ENCODE measurements around the gene DPP8.
"Not testable (repeated sequence)": the region's sequence is repeated elsewhere in the genome, so short reads cannot be mapped to it uniquely, and the experiment has no call there.

The DPP8 gene

DNA sequence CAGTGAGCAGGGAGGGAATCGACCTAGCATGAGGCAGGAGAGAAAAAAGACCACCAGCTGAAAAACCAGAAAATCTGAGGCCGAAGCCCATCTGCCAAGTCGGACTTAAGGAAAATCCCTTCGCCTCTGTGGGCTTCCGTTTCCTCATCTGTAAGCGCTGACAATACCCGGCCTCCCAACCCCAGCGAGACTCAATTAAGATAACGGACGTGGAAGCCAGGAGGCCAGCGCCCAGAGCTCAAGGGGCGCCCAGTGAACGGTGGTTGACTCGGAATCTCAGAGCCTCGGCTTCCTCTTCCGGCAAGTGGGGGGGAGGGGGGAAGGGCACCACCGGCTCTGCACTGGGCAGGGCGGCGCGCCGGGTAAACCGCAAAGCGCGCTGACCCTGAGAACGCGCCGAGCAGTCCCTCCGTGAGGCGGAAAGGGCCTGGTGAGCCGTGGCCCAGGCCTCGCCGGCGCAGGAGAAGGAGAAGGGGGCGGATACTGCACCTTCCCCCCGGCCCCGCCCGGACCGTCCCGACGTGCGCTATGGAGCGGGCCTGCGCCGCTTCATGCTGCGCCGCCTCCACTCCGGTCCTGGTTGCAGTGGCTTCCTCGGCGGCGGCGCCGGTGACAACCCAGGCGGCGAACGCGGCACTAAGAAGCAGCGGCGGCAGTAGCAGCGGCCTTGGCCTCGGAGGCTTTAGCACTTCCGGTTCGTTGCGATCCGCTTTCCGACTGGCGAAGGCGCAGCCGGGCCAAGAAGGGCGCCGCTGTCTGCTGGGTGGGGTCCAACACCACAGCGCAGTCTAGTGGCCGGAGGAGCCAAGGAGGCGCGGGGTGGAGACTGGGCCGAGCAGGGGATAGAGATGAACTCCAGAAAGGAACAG lies at the start of gene DPP8:
DPP8 (minus strand) TSS at position 693 of the 869 bp plus-strand sequence. CDS start 5,136 bp downstream, outside the sequence.
- peak; percentile 97 for DNase-seq

DNA sequence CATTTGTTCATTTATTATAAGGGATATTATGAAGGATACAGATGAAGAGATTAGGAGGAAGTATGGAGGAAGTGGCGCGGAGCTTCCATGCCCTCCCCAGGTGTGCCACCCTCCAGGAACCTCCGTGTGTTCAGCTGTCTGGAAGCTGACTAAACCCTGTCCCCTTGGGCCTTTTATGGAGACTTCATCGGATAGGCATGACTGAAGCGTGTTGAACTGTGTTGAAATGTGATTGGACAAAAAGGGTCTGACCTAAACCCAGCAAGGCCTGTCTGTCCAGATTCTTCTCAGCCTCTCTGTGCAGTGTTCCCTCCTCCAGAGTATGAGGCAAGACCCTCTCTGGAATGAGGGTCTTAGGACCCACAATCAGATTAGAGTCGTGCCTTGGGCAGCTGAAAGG lies 44.4 kb upstream of the DPP8 start:
- DNase-seq, result no peak

DNA sequence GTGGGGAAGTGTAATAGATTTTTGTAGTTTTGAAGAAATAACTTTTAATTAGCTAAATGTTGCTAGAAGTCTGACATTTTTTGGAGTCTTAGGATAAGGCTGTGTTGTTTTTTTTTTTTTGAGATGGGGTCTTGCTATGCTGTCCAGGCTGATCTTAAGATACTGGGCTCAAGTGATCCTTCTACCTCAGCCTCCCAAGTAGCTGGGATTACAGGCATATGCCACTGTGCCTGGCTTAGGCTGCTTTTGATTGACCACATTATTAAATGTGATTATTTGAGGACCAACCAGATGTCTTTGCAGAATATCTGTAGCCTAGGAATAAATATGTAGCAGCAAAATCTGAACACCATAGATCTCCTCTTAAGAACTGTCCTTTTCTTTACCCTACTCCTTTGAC lies 42.5 kb upstream of the DPP8 start:
- DNase-seq, result no peak

DNA sequence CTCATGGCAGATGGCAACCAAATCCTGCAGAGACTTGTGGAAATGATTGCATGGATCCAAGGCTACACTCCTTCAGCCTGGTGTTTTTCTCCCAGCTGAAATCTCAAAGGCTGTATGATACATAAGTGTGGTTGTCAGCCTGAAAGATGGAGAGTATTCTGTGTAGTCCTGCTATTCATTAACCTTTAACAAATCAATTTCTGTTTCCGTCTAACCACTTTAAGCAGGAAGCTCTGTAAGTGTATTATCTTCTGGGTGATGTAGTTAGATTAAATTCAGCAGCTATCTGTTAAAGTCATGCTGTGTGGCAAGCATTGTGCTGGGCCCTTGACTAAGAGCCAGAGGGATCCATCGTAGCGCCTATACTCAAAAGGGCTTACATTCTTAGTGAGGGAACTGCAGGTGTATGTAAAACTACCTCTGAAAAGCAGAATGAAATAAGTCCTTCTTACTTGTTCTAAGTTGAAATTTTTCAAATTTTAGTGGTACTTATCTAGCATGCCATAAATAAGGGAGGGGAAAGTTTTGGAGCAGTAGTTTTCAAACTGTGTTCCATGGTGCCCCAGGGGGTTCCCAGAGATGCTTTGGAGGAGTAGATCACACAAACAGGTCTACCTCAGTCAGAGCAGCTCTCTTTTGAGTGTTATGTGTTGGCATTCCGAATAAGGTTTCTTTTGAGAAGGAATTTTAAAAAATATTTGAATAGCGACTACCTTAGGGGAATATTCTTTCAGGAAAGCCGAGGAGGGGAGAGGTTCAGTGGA lies 41.7 kb upstream of the DPP8 start:
- DNase-seq, result no peak

DNA sequence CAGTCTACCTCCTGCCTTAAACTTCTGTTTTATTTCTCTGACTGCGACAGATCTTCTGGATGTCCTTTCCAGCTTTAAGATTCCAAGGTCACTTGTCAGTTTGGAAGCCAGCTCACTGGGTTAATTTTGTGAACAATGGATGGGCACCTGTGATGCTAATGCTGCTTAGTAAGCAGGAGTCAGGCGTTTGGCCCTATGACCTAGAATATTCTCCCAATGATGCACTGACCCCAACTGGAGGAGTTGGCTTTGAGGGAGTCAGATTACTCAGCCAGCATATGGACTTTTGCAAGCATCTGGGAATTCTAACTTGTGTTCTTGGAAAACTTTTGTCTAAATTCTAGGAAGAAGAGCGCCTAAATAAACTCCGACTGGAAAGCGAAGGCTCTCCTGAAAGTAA lies 40.8 kb upstream of the DPP8 start:
- no peak for DNase-seq

DNA sequence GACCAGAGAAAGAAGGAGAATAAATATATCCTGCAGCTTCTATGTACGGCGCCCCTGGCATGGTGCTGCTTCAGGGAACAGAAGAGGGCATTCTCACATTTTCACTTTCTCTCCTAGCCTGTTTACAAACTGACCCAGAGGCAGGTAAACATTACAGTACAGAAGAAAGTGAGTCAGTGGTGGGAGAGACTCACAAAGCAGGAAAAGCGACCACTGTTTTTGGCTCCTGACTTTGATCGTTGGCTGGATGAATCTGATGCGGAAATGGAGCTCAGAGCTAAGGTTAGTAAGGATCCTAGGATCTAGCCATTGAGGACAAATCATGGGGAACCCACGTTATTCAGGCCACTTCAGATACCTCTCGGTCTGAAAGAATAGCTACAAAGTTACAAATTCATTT lies 39.1 kb upstream of the DPP8 start:
- DNase-seq, result no peak

DNA sequence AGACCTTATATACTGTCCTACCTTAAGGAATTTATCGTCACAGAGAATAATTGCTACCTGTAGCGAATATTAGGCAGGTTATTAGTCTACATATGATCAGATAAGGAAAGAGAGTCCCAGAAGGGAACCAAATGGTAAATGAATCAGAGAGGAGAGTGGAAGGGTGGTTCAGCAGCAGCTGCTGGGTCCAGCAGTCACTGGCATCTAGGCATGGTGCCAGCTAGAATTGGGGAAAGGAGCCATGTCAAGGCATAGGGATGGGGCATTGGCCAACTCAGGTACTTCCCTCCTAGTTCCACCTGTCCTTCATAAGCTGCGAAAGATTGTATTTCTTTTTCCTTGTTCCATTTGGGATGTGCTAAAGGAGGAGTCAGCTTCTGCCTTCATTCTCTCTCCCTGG lies 36.2 kb upstream of the DPP8 start:
- no peak for DNase-seq

DNA sequence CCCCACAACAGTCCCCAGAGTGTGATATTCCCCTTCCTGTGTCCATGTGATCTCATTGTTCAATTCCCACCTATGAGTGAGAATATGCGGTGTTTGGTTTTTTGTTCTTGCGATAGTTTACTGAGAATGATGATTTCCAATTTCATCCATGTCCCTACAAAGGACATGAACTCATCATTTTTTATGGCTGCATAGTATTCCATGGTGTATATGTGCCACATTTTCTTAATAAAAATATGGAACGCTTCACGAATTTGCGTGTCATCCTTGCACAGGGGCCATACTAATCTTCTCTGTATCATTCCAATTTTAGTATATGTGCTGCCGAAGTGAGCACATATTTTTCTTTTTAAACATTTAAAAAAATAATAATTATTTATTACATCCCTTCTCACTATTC lies 35.4 kb upstream of the DPP8 start:
- DNase-seq, result not testable (repeated sequence)

DNA sequence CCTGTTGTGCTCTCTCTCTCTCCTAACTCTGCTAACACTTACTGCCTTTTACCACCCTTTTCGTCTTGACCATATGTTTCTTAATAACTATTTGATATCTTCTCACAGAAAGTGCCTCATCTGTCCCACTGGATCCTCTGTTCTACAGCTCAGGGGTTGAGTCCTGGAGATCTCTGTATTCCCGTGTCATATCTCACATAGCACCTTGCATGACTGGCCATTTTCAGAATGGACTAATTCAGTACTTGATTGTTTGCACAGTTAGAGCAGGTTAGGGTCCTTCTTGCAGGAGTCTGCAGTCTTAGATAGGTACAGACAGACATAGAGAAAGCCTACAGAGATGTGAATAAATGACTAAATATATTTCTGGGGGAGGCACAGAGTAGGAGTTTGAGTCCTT lies 33.7 kb upstream of the DPP8 start:
- DNase-seq, result no peak

DNA sequence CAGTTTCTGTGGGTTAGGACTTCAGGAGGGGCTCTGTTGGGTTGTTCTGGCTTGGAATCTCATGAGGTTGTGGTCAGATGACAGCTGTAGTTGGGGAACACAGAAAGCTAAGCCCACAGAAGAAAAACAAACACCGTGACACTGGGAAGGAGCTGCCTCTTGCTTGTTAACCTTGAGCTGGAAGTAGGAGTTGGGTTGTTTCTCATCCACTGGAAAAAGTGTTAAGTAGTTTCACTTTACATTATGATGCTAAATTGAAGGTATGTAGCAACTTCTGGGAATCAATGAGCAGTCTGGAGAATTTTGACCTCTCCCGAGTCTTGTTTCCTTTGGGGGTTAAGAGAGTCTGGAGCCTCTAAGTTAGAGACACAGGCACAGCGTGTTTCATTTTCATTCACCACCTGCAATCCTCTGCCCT lies 33.2 kb upstream of the DPP8 start:
- DNase-seq, result no peak

DNA sequence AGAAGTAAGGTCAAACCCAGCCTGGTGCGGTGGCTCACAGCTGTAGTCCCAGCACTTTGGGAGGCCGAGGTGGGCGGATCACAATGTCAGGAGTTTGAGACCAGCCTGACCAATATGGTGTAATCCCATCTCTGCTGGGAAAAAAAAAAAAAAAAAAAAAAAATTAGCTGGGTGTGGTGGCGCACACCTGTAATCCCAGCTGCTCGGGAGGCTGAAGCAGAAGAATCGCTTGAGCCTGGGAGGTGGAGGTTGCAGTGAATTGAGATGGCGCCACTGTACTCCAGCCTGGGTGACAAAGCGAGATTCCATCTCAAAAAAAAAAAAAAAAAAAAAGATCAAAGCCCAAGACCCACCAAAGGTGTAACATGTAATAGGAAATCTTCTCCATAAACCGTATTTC lies 31.8 kb upstream of the DPP8 start:
- not testable (repeated sequence) for DNase-seq

DNA sequence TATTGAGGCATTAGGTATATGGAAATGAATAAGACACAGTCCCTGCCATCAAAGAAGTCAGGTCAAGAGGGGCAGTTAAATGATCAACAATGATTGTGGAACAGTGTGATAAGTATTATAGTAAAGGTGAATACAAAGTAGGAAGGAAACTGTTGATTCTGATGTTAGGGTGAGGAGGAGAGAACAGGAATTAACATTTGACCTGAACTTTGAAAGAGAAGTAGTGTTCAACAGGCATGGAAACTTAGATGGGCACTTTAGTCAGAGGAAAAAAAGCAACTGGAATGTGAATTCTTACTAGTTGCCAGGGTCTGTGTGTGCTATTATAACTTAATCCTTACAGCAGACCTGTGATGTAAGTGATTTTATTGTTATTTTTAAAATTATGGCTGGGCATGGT lies 30.4 kb upstream of the DPP8 start:
- DNase-seq, result no peak

DNA sequence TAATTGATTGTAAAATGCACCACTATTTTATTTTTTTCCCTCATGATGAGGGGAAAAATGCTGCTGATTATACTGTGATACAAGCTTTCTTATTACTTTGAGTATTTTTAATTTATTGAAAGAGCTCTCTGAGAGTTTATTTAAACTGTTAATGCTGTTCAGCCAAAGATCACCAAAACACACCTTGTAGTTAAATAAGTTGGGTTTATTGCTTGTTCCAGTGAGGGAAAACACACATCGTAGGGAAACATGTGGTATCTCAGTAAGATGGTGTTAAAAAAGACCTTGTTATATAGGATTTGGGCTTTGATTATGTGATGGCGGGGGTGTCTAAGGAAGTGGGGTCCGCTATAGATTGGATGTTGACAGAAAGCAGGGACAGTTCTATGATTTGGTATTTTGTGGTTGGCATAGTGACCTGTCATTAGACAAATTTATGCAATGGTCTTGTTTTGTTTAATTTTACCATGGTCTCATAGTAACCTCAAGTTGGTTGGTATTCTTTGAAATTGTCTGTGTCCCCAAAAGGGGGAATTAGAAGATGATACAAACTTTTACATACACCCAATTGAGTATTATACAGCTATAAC lies 23.8 kb upstream of the DPP8 start:
- DNase-seq, result no peak

DNA sequence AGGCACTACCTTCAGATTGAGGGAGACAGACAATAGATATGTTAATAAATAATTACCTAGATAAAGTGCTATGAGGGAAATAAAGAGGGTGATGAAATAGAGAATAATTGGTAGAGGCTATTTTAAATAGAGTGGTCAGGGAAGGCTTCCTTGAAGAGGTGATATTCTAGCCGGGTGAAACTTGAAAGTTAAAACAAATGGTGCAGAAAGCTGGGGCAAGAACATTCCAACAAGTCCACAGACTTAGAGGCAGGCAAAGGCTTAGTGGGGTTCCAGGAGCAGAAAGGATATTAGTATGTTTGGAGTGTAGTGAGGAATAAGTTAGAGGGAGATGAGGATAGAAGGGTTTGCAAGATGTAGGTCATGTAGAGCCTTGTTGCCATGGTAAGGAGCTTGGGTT lies 22.8 kb upstream of the DPP8 start:
- no peak for DNase-seq

DNA sequence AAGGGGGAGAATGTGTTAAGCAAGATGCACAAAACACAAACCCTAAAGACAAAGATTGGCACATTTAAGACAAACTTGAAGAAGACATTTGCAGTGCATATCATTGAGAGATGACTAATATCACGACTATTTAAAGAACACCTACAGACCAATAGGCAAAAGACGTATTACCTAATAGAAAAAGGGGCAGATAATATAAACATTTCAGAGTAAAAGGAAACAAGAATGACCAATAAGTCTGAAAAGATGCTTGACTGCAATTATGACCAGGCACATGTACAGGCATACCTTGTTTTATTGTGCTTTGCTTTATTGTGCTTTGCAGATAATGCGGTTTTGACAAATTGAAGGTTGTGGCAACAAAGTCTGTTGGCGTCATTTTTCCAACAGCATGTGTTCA lies 17.7 kb upstream of the DPP8 start:
- no peak for DNase-seq

DNA sequence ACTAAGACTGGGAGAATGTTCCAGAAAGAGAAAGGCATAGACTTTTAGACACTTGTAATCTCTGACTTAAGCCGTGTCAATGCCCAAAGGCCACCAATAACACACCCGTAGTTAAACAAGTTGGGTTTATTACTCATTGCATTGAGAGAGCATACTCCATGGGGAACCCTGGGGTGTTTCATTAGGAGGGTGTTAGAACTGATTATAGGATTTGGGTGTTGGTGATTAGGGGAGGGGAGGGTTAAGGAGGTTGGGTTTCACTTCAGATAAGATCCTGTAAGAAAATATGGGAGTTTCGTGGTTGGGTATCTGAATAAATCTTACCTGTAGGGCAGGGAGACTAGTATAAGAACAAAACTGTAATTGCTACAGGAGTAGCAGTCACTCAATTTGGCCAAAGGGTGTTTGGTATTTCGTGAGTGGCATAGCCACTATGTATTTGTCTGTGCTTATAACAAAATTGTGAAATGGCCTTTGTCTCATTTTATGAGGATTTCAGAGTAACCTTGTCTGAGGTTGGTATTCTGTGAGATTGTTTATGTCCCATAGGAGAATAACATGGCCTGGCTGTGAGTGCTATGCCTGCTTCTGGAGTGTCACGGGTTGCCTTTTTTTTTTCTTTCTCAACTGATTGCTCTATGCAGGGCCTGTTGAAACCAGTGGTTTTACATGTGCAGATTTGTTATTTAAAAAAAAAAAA lies 15.7 kb upstream of the DPP8 start:
- DNase-seq, result peak; percentile 24

DNA sequence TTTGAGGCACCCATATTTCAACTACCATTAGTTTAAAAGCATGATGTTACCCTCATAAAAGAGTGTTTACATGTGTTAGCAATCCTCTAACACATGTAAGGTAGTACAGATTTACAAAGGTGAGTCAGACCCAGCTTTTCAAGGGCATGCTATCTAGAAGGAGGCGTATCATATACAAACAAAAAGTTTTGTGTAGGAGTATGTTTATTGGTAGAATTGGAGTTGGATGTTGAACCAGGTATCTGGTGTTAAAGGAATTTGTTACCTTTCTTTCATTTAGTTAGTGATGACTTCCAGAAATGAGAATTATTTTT lies 15.2 kb upstream of the DPP8 start:
- no peak for DNase-seq

DNA sequence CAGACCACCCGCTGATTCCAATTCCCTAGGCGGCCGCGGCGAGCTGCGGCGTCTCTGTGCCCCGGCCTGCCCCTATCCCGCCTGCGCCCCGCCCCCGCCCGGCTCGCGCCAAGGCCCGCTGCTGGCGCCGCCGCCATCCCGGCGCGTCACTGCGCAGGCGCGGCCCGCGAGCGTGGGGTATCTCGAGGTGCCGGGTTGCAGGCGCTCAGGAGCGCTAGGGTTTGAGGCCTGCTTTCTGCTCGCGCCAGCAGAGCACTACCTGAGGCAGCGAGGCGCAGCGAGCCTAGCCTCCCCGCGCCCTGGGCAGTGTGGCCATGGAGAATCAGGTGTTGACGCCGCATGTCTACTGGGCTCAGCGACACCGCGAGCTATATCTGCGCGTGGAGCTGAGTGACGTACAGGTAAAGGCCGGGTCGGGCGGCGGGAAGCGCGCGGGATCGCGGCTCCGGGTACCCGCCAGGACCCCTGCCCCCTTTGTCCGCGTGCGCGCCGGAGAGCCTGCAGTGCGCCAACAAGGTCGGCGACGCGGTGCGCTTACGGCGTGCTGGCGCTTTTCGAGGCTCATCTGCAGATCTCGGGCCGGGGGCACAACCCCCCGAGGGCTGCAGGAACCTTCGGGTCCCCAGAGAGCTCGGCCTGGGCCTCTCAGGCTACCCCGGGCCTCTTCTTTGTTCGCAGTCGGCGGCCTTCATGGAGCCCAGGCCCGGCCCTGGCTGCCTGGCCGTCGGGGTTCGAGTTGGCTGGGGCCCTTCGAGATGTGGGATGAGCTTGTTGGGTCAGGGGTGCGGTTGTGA lies 13.0 kb upstream of the DPP8 start, which contains the start of gene HACD3:
HACD3 (plus strand) TSS at position 146 of the 794 bp plus-strand sequence; CDS start at position 315, 169 bp downstream.
- peak; percentile 96 for DNase-seq

DNA sequence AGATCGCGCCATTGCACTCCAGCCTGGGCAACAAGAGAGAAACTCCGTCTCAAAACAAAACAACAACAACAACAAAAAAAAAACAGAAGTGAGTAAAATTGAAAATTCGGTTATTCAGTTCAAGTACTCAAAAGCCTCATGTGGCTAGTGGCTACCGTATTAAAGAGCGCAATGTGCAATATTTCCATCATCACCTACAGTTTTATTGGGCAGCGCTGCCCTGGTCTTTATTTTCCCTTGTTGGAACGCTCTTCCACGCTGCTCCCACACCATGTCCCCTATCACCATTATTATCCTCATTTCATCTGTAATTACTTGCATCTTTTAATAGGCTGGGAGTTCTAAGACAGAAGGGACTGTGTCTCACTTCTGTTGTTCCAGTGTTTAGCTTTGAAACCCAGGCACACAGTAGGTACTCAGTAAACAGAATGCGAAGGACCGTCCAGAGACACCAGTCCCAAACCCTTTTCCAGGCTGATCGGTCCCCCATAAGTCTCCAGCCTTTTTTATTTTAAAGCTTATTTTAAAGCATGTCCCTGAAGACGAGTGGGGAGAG lies 12.4 kb upstream of the DPP8 start:
- DNase-seq, result no peak

DNA sequence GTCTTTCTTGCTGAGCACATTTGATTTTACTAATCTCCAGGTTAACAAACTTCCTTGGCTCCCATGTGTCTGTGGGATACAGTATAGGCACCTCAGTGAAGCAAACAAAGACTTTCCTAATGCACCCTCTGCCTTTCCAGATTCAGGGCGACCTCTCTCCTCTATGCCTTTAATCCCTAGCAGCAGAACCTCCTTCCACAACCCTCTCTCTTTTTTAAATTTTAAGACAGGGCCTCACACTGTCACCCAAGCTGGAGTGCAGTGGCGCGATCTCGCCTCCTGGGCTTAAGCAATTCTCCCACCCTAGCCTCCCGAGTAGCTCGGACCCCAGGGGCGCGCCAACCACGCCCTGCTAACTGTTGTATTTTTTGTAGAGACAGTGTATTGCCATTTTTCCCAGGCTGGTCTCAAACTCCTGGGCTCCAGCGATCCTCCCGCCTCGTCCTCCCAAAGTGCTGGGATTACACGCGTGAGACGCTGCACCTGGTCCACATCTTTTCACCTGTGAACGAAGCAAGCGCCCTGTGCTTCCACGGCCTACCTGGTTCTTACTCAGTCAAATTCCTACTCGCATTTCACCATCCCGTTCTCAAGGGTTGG lies 11.1 kb upstream of the DPP8 start:
- no peak for DNase-seq

DNA sequence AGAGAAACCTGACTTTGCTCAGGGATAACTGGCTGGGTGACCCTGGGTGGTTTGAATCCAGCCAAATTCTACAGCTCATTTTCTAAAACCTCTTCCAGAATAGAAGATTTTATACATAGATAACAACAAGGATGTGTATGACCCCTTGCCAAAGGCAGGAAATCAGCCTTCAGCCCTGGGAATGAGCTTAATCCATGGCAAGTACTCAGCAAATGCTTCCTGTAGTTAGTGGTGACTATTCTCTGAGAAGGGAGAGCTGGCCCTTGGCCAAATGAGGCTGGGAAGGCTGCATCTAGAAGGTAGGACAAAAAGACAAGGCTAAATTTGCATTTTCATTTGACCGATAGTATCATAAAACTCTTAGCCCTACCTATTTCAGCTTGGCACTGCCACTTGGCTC lies 8.1 kb upstream of the DPP8 start:
- DNase-seq, result peak; percentile 52

DNA sequence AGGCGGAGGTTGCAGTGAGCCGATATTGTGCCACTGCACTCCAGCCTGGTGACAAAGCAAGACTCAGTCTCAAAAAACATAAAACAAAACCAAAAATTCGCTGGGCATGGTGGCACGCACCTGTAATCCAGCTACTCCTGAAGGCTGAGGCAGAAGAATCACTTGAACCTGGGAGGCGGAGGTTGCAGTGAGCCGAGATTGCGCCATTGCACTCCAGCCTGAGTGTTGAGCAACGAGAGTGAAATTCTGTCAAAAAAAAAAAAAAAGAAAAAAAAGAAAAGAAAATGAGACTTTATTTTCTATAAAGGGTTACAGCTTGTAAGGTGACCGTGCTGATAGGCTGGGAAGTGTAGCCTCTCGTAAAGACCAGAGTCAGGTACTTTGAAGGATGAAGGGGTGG lies 6.7 kb upstream of the DPP8 start:
- DNase-seq, result no peak

Measured in NCI-H69 (cell line).